Measurements from ENCODE around the gene CCBE1.

Gene CCBE1

GRCh38 chr18:59604877-59605276, 92.3 kb downstream of the CCBE1 start:
- H4K91ac ChIP-seq (ENCODE audit: low read length) = no peak overlapping the region
- H2BK5ac ChIP-seq (ENCODE audit: low read depth, low read length, poor library complexity, severe bottlenecking) = no peak overlapping the region
- no peak overlapping the region for H2BK120ac ChIP-seq (ENCODE audit: low read depth, low read length)
- no peak overlapping the region for H2BK15ac ChIP-seq (ENCODE audit: low read depth, poor library complexity, severe bottlenecking)
- no peak overlapping the region for H3K27ac ChIP-seq (ENCODE audit: low read length, poor library complexity, severe bottlenecking)
- H2AFZ ChIP-seq (ENCODE audit: low read depth, low read length) = no peak overlapping the region
- H3K9me3 ChIP-seq (ENCODE audit: control insufficient read depth, low read length) = no peaks in the 10 kb centered on the region
- no peak overlapping the region for H3K4me3 ChIP-seq (ENCODE audit: insufficient read depth in 1 of 2, low read depth in 1 of 2, low read length in 2 of 2)
- no peaks in the 10 kb centered on the region for H3K4me1 ChIP-seq (ENCODE audit: control insufficient read depth, insufficient read depth, low read depth, low read length)
- H3K14ac ChIP-seq (ENCODE audit: low read length in 2 of 2) = no peak overlapping the region
- H3K79me1 ChIP-seq (replicated peaks; ENCODE audit: low read length, poor library complexity, severe bottlenecking) = no peaks in the 10 kb centered on the region
- no peak overlapping the region for H3K9ac ChIP-seq (ENCODE audit: low read length)
- no peak overlapping the region for H4K8ac ChIP-seq (ENCODE audit: low read length)
- 90% methylated on average over 3 of the region's 3 CpGs for WGBS
- no peak overlapping the region for H3K4me2 ChIP-seq (ENCODE audit: low read length, poor library complexity, severe bottlenecking)
- no peaks in the 10 kb centered on the region for H3K27me3 ChIP-seq (ENCODE audit: control insufficient read depth in 1 of 2, insufficient read depth in 1 of 2, low read length in 2 of 2)
- H3K18ac ChIP-seq (ENCODE audit: low read depth in 1 of 2, low read length in 2 of 2) = no peak overlapping the region
- peaks cover 0 to 2% of the 10 kb centered on the region in 2 experiments for H3K36me3 ChIP-seq (ENCODE audit: control insufficient read depth in 1 of 2, insufficient read depth in 2 of 2, low read depth in 1 of 2, low read length in 2 of 2)
- no peak overlapping the region for H2BK12ac ChIP-seq (ENCODE audit: low read length in 2 of 2)
- DNase-seq = no peak
- H3K4ac ChIP-seq (ENCODE audit: low read depth in 1 of 2, low read length in 2 of 2) = no peak overlapping the region
- no peak overlapping the region for H3K23ac ChIP-seq (ENCODE audit: low read length in 2 of 2)
- H2AK5ac ChIP-seq (ENCODE audit: low read length, severe bottlenecking) = no peak overlapping the region

DNA sequence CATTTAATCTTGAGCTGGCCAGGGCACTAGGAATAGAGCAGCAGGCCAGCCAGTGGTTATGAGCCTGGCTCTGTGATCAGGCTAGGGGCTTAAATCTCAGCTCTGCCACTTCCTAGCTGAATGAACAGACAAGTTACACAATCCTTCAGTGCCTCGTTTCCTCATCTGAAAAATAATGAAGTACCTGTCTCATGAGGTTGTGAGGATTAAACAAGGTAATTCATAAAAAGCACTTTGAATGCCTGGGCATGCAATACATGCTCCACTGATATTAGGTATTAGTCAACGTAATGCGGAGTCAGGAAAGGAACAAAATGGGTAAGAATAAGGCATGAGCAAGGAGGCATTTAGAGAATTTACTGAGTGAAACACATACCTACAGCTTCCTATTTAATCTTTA, 100.2 kb downstream of the CCBE1 start:
- Histone ChIP-seq H3K14ac (ENCODE audit: low read length in 2 of 2) (no peak overlapping the region), H3K23ac (ENCODE audit: low read length in 2 of 2) (no peak overlapping the region), H3K4me3 (ENCODE audit: insufficient read depth in 1 of 2, low read depth in 1 of 2, low read length in 2 of 2) (no peak overlapping the region), H3K27me3 (ENCODE audit: control insufficient read depth in 1 of 2, insufficient read depth in 1 of 2, low read length in 2 of 2) (no peaks in the 10 kb centered on the region), H3K4ac (ENCODE audit: low read depth in 1 of 2, low read length in 2 of 2) (no peak overlapping the region), H3K9me3 (ENCODE audit: control insufficient read depth, low read length) (no peaks in the 10 kb centered on the region), H2AK5ac (ENCODE audit: low read length, severe bottlenecking) (no peak overlapping the region), H3K27ac (ENCODE audit: low read length, poor library complexity, severe bottlenecking) (no peak overlapping the region), H3K18ac (ENCODE audit: low read depth in 1 of 2, low read length in 2 of 2) (no peak overlapping the region), H3K79me1 (replicated peaks; ENCODE audit: low read length, poor library complexity, severe bottlenecking) (no peaks in the 10 kb centered on the region), H3K9ac (ENCODE audit: low read length) (no peak overlapping the region), H4K8ac (ENCODE audit: low read length) (no peak overlapping the region), H3K36me3 (ENCODE audit: control insufficient read depth in 1 of 2, insufficient read depth in 2 of 2, low read depth in 1 of 2, low read length in 2 of 2) (no peaks in the 10 kb centered on the region), H4K91ac (ENCODE audit: low read length) (no peak overlapping the region), H2BK15ac (ENCODE audit: low read depth, poor library complexity, severe bottlenecking) (no peak overlapping the region), H2BK5ac (ENCODE audit: low read depth, low read length, poor library complexity, severe bottlenecking) (no peak overlapping the region), H2BK12ac (ENCODE audit: low read length in 2 of 2) (no peak overlapping the region), H2AFZ (ENCODE audit: low read depth, low read length) (no peak overlapping the region), H2BK120ac (ENCODE audit: low read depth, low read length) (no peak overlapping the region), H3K4me2 (ENCODE audit: low read length, poor library complexity, severe bottlenecking) (no peak overlapping the region), H3K4me1 (ENCODE audit: control insufficient read depth, insufficient read depth, low read depth, low read length) (no peaks in the 10 kb centered on the region)
- DNase-seq = no peak
- 56% methylated on average over 1 of the region's 3 CpGs for WGBS

DNA sequence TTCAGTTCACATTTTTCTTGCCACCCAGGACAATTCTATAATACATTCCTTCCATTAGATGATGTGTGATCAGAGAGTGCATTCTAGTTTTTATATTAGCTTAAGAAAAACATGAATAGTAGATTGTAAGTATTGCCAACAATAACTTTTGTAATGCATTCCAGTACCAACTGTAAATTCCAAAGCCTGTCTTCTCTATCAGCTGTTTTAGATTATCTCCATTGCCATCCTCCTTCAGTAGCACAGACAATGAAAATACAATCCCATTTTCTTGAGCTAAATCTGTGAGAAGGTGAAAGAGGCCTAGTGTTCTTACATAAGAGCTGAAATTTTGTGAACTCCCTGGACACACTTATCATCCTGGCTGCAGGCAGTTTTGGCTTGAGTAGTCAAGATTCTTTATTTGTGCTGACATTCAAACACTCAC, 103.9 kb downstream of the CCBE1 start:
- no peak overlapping the region for H2BK5ac ChIP-seq (ENCODE audit: low read depth, low read length, poor library complexity, severe bottlenecking)
- H3K9me3 ChIP-seq (ENCODE audit: control insufficient read depth, low read length) = no peaks in the 10 kb centered on the region
- H3K23ac ChIP-seq (ENCODE audit: low read length in 2 of 2) = no peak overlapping the region
- no peak for DNase-seq
- H4K91ac ChIP-seq (ENCODE audit: low read length) = no peak overlapping the region
- H3K14ac ChIP-seq (ENCODE audit: low read length in 2 of 2) = no peak overlapping the region
- no peak overlapping the region for H2BK12ac ChIP-seq (ENCODE audit: low read length in 2 of 2)
- H3K27ac ChIP-seq (ENCODE audit: low read length, poor library complexity, severe bottlenecking) = no peak overlapping the region
- no peak overlapping the region for H2BK15ac ChIP-seq (ENCODE audit: low read depth, poor library complexity, severe bottlenecking)
- no peak overlapping the region for H3K4me3 ChIP-seq (ENCODE audit: insufficient read depth in 1 of 2, low read depth in 1 of 2, low read length in 2 of 2)
- H2BK120ac ChIP-seq (ENCODE audit: low read depth, low read length) = no peak overlapping the region
- H3K79me1 ChIP-seq (replicated peaks; ENCODE audit: low read length, poor library complexity, severe bottlenecking) = no peaks in the 10 kb centered on the region
- no peak overlapping the region for H3K4me2 ChIP-seq (ENCODE audit: low read length, poor library complexity, severe bottlenecking)
- H3K4ac ChIP-seq (ENCODE audit: low read depth in 1 of 2, low read length in 2 of 2) = no peak overlapping the region
- H3K4me1 ChIP-seq (ENCODE audit: control insufficient read depth, insufficient read depth, low read depth, low read length) = no peaks in the 10 kb centered on the region
- no peak overlapping the region for H2AFZ ChIP-seq (ENCODE audit: low read depth, low read length)
- H4K8ac ChIP-seq (ENCODE audit: low read length) = no peak overlapping the region
- H2AK5ac ChIP-seq (ENCODE audit: low read length, severe bottlenecking) = no peak overlapping the region
- peak overlapping the region; percentile 6 for H3K9ac ChIP-seq (ENCODE audit: low read length)
- no peaks in the 10 kb centered on the region for H3K27me3 ChIP-seq (ENCODE audit: control insufficient read depth in 1 of 2, insufficient read depth in 1 of 2, low read length in 2 of 2)
- H3K36me3 ChIP-seq (ENCODE audit: control insufficient read depth in 1 of 2, insufficient read depth in 2 of 2, low read depth in 1 of 2, low read length in 2 of 2) = no peaks in the 10 kb centered on the region
- H3K18ac ChIP-seq (ENCODE audit: low read depth in 1 of 2, low read length in 2 of 2) = no peak overlapping the region

DNA sequence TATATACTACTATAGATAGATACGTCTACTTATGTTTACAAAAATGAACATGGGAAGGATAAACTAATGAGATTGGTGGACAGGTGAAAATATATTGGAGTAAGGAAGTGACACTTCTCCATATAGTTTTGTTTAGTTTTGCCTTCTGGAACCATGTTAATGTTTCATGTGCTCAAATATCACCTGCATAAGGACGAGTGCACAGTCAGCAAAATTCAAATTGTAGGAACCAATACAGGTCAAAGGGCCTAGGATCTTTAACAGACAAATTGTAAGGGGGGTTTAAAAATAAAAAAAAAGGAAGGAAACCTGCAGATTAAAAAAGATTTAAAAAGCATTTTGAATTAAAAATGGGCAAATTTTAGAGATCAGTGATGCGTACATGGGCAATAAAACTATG, 104.6 kb downstream of the CCBE1 start:
- Histone ChIP-seq H3K4ac (ENCODE audit: low read depth in 1 of 2, low read length in 2 of 2) (no peak overlapping the region), H2BK120ac (ENCODE audit: low read depth, low read length) (no peak overlapping the region), H2AK5ac (ENCODE audit: low read length, severe bottlenecking) (no peak overlapping the region), H3K27me3 (ENCODE audit: control insufficient read depth in 1 of 2, insufficient read depth in 1 of 2, low read length in 2 of 2) (no peaks in the 10 kb centered on the region), H3K4me3 (ENCODE audit: insufficient read depth in 1 of 2, low read depth in 1 of 2, low read length in 2 of 2) (no peak overlapping the region), H2AFZ (ENCODE audit: low read depth, low read length) (no peak overlapping the region), H3K4me2 (ENCODE audit: low read length, poor library complexity, severe bottlenecking) (no peak overlapping the region), H2BK5ac (ENCODE audit: low read depth, low read length, poor library complexity, severe bottlenecking) (no peak overlapping the region), H4K8ac (ENCODE audit: low read length) (no peak overlapping the region), H2BK12ac (ENCODE audit: low read length in 2 of 2) (no peak overlapping the region), H3K36me3 (ENCODE audit: control insufficient read depth in 1 of 2, insufficient read depth in 2 of 2, low read depth in 1 of 2, low read length in 2 of 2) (no peaks in the 10 kb centered on the region), H2BK15ac (ENCODE audit: low read depth, poor library complexity, severe bottlenecking) (no peak overlapping the region), H3K9me3 (ENCODE audit: control insufficient read depth, low read length) (no peaks in the 10 kb centered on the region), H3K4me1 (ENCODE audit: control insufficient read depth, insufficient read depth, low read depth, low read length) (no peaks in the 10 kb centered on the region), H3K14ac (ENCODE audit: low read length in 2 of 2) (no peak overlapping the region), H4K91ac (ENCODE audit: low read length) (no peak overlapping the region), H3K18ac (ENCODE audit: low read depth in 1 of 2, low read length in 2 of 2) (no peak overlapping the region), H3K23ac (ENCODE audit: low read length in 2 of 2) (no peak overlapping the region), H3K9ac (ENCODE audit: low read length) (peak overlapping the region; percentile 6), H3K79me1 (replicated peaks; ENCODE audit: low read length, poor library complexity, severe bottlenecking) (no peaks in the 10 kb centered on the region), H3K27ac (ENCODE audit: low read length, poor library complexity, severe bottlenecking) (no peak overlapping the region)
- 87% methylated on average over 3 of the region's 3 CpGs for WGBS
- no peak for DNase-seq

Measured in mesenchymal stem cell (in vitro differentiated cells and primary cell).